HCT116 (cell line): ENCODE results near the gene PLCB4. TPM values are rescaled to one million over a fixed set of nuclear protein-coding genes. Genes with fewer than 3 reads are reported as not detected.
A peak's percentile ranks its signal among the peaks of the same experiment; 100 is the strongest.

Experiments
- ATAC-seq: fragments of 200-7000 bp; cut with Tn5 transposase; 2 replicates; pipeline ENCODE4 v1.9.1; 2020; ENCODE audit warnings: mild to moderate bottlenecking, moderate library complexity
- BruUV-seq: library from RNA; stranded (reverse); fragments of 400-500 nt; replicated peaks from 2 replicates; lab custom pipeline; 2021; lab: Mats Ljungman, UMichigan
- CTCF ChIA-PET: fragments of 300-600 bp; sonication (Branson Sonifier 250); formaldehyde crosslinking; loops from one replicate; lab custom pipeline; 2021; ENCODE audit warnings: antibody characterized with exemption; lab: Charles Lee
- POLR2A ChIA-PET: fragments of 300-600, 350-600 bp; sonication (Branson Sonifier 250); formaldehyde crosslinking; loops from one replicate; lab custom pipeline; 2021; ENCODE audit warnings: antibody characterized with exemption; lab: Charles Lee
- RAD21 ChIA-PET, 2 experiments: fragments of 300-600 bp; sonication (Branson Sonifier 250); formaldehyde crosslinking; loops; one replicate each; lab custom pipeline; 2023; ENCODE audit warnings: low total read pairs in 2 of 2; ENCODE audit not compliant: uncharacterized antibody in 2 of 2, unreplicated experiment in 2 of 2, low non-redundant PET in 1 of 2; lab: Charles Lee
- DNase-seq: peaks from one replicate; pipeline ENCODE4 v3.0.0-alpha.2; 2010; ENCODE audit warnings: low read depth, low spot score
- H2AFZ ChIP-seq: fragments of 200-600 bp; shearing (Covaris generic), sonication (generic); 2 replicates; pipeline ENCODE4 v1.6.1; 2017; ENCODE audit warnings: low read depth, mixed run types, mixed read lengths, antibody characterized with exemption, low read length; ENCODE audit not compliant: poor library complexity, severe bottlenecking
- H3K27ac ChIP-seq: 2 replicates; pipeline ENCODE4 v1.5.1; 2012; ENCODE audit warnings: low read depth, low read length
- H3K27me3 ChIP-seq: fragments of 200-600 bp; sonication (generic); 2 replicates; pipeline ENCODE4 v1.6.1; 2016; ENCODE audit warnings: mixed run types, low read length, mixed read lengths; ENCODE audit not compliant: insufficient read depth
- H3K36me3 ChIP-seq, 2 experiments: fragments of 200-500 bp in 1 of 2; fragments of 200-600 bp in 1 of 2; sonication (Bioruptor generic) in 1 of 2; sonication (generic) in 1 of 2; 2 replicates each; pipeline versions ENCODE4 v1.5.1 to v1.6.1; 2014 to 2016; ENCODE audit warnings: low read length in 2 of 2, inconsistent platforms in 1 of 2, mixed read lengths in 1 of 2, mixed run types in 1 of 2; ENCODE audit not compliant: insufficient read depth in 2 of 2, control insufficient read depth in 1 of 2
- H3K4me1 ChIP-seq, 2 experiments: fragments of 200-600 bp in 1 of 2; sonication (generic) in 1 of 2; 2 replicates each; pipeline versions ENCODE4 v1.5.1 to v1.6.1; 2012 to 2017; ENCODE audit warnings: low read length in 2 of 2, inconsistent platforms in 1 of 2, mild to moderate bottlenecking in 1 of 2, mixed read lengths in 1 of 2, mixed run types in 1 of 2, moderate library complexity in 1 of 2; ENCODE audit not compliant: insufficient read depth in 2 of 2, control insufficient read depth in 1 of 2
- H3K4me2 ChIP-seq: fragments of 200-600 bp; sonication (generic); 2 replicates; pipeline ENCODE4 v1.6.1; 2017; ENCODE audit warnings: mixed run types, low read length, mixed read lengths
- H3K4me3 ChIP-seq, 2 experiments: fragments of 200-600 bp in 1 of 2; sonication (generic) in 1 of 2; replicated peaks in 1 of 2; 2 replicates each; pipeline ENCODE4 v1.5.1; 2011 to 2016; ENCODE audit warnings: low read length in 2 of 2, control low read depth in 1 of 2, low read depth in 1 of 2, mild to moderate bottlenecking in 1 of 2, mixed read lengths in 1 of 2, mixed run types in 1 of 2
- H3K79me2 ChIP-seq: fragments of 200-600 bp; sonication (generic); 2 replicates; pipeline ENCODE4 v1.6.1; 2017; ENCODE audit warnings: mild to moderate bottlenecking, mixed run types, low read length, moderate library complexity, mixed read lengths; ENCODE audit not compliant: insufficient read depth
- H3K9ac ChIP-seq: fragments of 200-600 bp; sonication (generic); 2 replicates; pipeline ENCODE4 v1.6.1; 2016; ENCODE audit warnings: low read length, mixed read lengths
- H3K9me2 ChIP-seq: fragments of 200-600 bp; sonication (generic), shearing (Covaris generic); 2 replicates; pipeline ENCODE4 v1.6.1; 2017; ENCODE audit warnings: mixed run types, mild to moderate bottlenecking, moderate library complexity; ENCODE audit not compliant: insufficient read depth
- H3K9me3 ChIP-seq, 2 experiments: fragments of 200-500 bp in 1 of 2; fragments of 200-600 bp in 1 of 2; sonication (Bioruptor generic) in 1 of 2; sonication (generic) in 1 of 2; 2 replicates each; pipeline ENCODE4 v1.6.1; 2014 to 2017; ENCODE audit warnings: low read length in 2 of 2, mixed read lengths in 2 of 2, inconsistent platforms in 1 of 2, low read depth in 1 of 2, mild to moderate bottlenecking in 1 of 2, mixed run types in 1 of 2, moderate library complexity in 1 of 2; ENCODE audit not compliant: control insufficient read depth in 1 of 2, insufficient read depth in 1 of 2
- H4K20me1 ChIP-seq: fragments of 200-600 bp; sonication (generic), shearing (Covaris generic); 2 replicates; pipeline ENCODE4 v1.6.1; 2017; ENCODE audit warnings: mixed run types, mild to moderate bottlenecking, moderate library complexity; ENCODE audit not compliant: insufficient read depth
- ATF3 ChIP-seq: IDR thresholded peaks from 2 replicates; pipeline ENCODE4 v1.6.1; 2012
- CEBPB ChIP-seq: IDR thresholded peaks from 2 replicates; pipeline ENCODE4 v1.6.1; 2012; ENCODE audit warnings: low read depth
- CTCF ChIP-seq, 3 experiments: fragments of 200-600 bp in 1 of 3; sonication (generic) in 1 of 3; IDR thresholded peaks in 2 of 3; conservative IDR thresholded peaks in 1 of 3; 2 replicates each; pipeline ENCODE4 v1.5.1; 2012 to 2017; ENCODE audit warnings: low read depth in 2 of 3, low read length in 2 of 3, antibody characterized with exemption in 1 of 3, borderline replicate concordance in 1 of 3, control low read depth in 1 of 3, mild to moderate bottlenecking in 1 of 3, mixed read lengths in 1 of 3, mixed run types in 1 of 3, moderate library complexity in 1 of 3; ENCODE audit not compliant: insufficient read depth in 1 of 3
- EGR1 ChIP-seq: IDR thresholded peaks from 2 replicates; pipeline ENCODE4 v1.6.1; 2012; ENCODE audit warnings: low read depth
- EZH2 ChIP-seq: fragments of 200-600 bp; sonication (generic); IDR thresholded peaks from 2 replicates; pipeline ENCODE4 v1.6.1; 2017; ENCODE audit warnings: antibody characterized with exemption, mixed run types
- EZH2phosphoT487 ChIP-seq: fragments of 200-600 bp; IDR thresholded peaks from 2 replicates; pipeline ENCODE4 v1.6.1; 2018; ENCODE audit warnings: antibody characterized with exemption, borderline replicate concordance
- MAX ChIP-seq: IDR thresholded peaks from 2 replicates; pipeline ENCODE4 v1.6.1; 2012
- POLR2AphosphoS5 ChIP-seq: IDR thresholded peaks from 2 replicates; pipeline ENCODE4 v1.6.1; 2011; ENCODE audit warnings: mild to moderate bottlenecking, low read depth, low read length, moderate library complexity
- RAD21 ChIP-seq: IDR thresholded peaks from 2 replicates; pipeline ENCODE4 v1.6.1; 2012; ENCODE audit warnings: low read depth, mild to moderate bottlenecking
- SP1 ChIP-seq: IDR thresholded peaks from 2 replicates; pipeline ENCODE4 v1.6.1; 2012; ENCODE audit warnings: low read depth
- TCF7L2 ChIP-seq: IDR thresholded peaks from 2 replicates; pipeline ENCODE4 v1.7.0; 2011; ENCODE audit warnings: borderline replicate concordance, inconsistent platforms; ENCODE audit not compliant: insufficient read depth, insufficient read length; ENCODE audit errors: extremely low read depth
- YY1 ChIP-seq: IDR thresholded peaks from 2 replicates; pipeline ENCODE4 v1.6.1; 2011; ENCODE audit warnings: low read length, low read depth, moderate library complexity, mild to moderate bottlenecking; ENCODE audit not compliant: insufficient replicate concordance; ENCODE audit errors: extremely low read depth
- ZNF274 ChIP-seq: fragments of 200-500 bp; sonication (Bioruptor generic); IDR thresholded peaks from 2 replicates; pipeline ENCODE4 v1.6.1; 2014; ENCODE audit warnings: mild to moderate bottlenecking, low read depth, low read length, inconsistent platforms
- intact Hi-C: fragments of 100-400 bp; cut with micrococcal nuclease; formaldehyde crosslinking; loops from 2 replicates; pipeline ENCODE4 v1.10.0; 2022
- total RNA-seq: library from RNA; stranded (reverse); gene quantifications from one replicate; pipeline ENCODE4 v1.2.1, GENCODE V29; 2021; ENCODE audit not compliant: unreplicated experiment

The PLCB4 gene
- total RNA-seq, 1 experiment from 2014 or later: 2.5 TPM

- TF ChIP-seq YY1 (no peak), EGR1 (no peak), EZH2phosphoT487 (no peak), MAX (no peak), TCF7L2 (no peak), POLR2AphosphoS5 (no peak), EZH2 (no peak), CTCF (IDR thresholded peaks at IDR 0.05 in 2 of 3, conservative IDR thresholded peaks at IDR 0.05 in 1 of 3; ENCODE audit: borderline replicate concordance in 1 of 3, insufficient read depth in 1 of 3, low read depth in 2 of 3, low read length in 2 of 3) (no peak), CEBPB (no peak), ATF3 (no peak)
These were observed 283.9 kb downstream of the PLCB4 start (continued) for GRCh38 chr20:9352739-9353138.

- intact Hi-C loops: no loop called here
- Histone ChIP-seq H3K79me2 (no peaks in the 10 kb centered on the region), H4K20me1 (no peaks in the 10 kb centered on the region), H3K4me2 (no peak overlapping the region), H2AFZ (no peak overlapping the region), H3K9me3 (no peaks in the 10 kb centered on the region), H3K36me3 (no peaks in the 10 kb centered on the region), H3K9me2 (no peaks in the 10 kb centered on the region), H3K4me3 (no peak overlapping the region), H3K4me1 (no peaks in the 10 kb centered on the region), H3K9ac (no peak overlapping the region), H3K27ac (no peak overlapping the region), H3K27me3 (no peaks in the 10 kb centered on the region)
- DNase-seq (no peak), ATAC-seq (no peak)
- ChIA-PET POLR2A (no interaction called here), RAD21 (no interaction called here), CTCF (interaction anchor here (2.0 kb wide), 1 partner anchor 499 kb away, joined by 7 read pairs; no protein-coding TSS in a partner anchor)
- no peak for TF ChIP-seq ATF3
- TF ChIP-seq RAD21: peak; percentile 29; the same call in 1 of the 2 replicates
- TF ChIP-seq MAX: no peak
- no peak for TF ChIP-seq SP1
- no peak for TF ChIP-seq ZNF274
- BruUV-seq: no TSS peak
These were observed 284.5 kb downstream of the PLCB4 start for GRCh38 chr20:9353180-9353915.
